Choroid plexus epithelial cell (primary cell): ENCODE results near the gene OSBPL1A.

ENCODE experiments used
- DNase-seq: peaks from one replicate; pipeline ENCODE4 v3.0.0-alpha.2; 2010; ENCODE audit warnings: low read depth
- H3K4me3 ChIP-seq: 2 replicates; pipeline ENCODE4 v1.5.1; 2011; ENCODE audit warnings: low read depth, mild to moderate bottlenecking, control low read depth, low read length, moderate library complexity
- CTCF ChIP-seq: conservative IDR thresholded peaks from 2 replicates; pipeline ENCODE4 v1.5.1; 2011; ENCODE audit warnings: low read depth, mild to moderate bottlenecking, control low read depth, inconsistent platforms, low read length, moderate library complexity

Gene OSBPL1A

GRCh38 chr18:24414349-24415003 is 16.9 kb upstream of the OSBPL1A start:
- no peak overlapping the region for H3K4me3 ChIP-seq
- no peak for TF ChIP-seq CTCF
- DNase-seq: no peak

DNA sequence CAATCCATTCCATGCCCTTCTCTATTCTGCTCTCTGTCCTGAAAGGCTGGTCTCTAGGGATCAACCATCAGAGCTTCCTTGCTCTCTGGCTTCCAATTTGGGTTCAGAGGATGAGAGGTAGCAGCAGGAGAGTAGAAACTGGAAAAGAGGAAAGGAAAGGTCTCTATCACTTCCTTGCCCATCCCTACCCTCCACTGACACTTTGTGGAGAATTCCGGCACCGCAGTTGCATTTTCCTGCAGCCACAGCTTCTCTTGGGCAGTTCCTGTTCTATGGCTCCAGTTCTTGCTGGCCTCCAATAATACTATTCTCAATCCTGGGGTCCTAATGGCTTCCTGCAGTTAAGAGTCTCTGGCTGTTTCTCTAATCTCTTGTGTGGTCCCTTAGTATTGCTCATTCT is 15.5 kb upstream of the OSBPL1A start:
- no peak overlapping the region for H3K4me3 ChIP-seq
- peak; percentile 41 for TF ChIP-seq CTCF
- no peak for DNase-seq

DNA sequence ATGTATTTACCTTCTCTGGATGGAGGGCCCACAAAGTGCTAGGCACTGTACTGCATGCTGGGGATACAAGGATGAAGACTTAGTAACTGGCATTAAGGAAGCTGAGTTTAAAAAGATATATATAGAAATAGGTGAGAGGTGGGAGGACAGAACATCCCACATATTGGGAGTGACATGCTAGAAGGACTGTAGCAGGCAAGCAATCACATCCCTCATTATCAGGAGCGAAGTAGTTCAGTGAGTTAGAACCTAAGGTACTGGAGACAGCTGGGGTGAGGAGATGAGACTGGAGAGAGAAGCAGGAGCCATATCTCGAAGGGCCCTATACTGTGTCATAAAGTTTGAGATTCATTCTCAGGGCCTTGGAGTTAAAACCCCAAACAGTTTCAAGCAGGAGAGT is 10.9 kb upstream of the OSBPL1A start:
- H3K4me3 ChIP-seq: no peak overlapping the region
- TF ChIP-seq CTCF: no peak
- DNase-seq: no peak

DNA sequence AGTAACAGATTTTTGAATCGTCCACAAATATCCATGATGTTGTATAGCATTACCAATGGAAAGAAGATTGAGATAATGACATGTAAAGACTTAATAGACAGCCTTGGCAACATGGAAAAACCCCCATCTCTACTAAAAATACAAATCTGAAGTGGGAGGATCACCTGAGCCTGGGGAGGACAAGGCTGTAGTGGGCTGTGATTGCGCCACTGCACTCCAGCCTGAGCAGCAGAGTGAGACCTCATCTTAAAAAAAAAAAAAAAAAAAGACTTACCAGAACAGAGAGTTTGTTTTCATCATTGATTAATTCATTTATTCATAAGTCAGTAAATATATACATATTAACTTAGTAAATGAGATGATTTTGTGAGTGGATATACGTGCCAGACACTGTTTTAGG is 7.0 kb upstream of the OSBPL1A start:
- no peak overlapping the region for H3K4me3 ChIP-seq
- DNase-seq: no peak
- no peak for TF ChIP-seq CTCF

- no peak overlapping the region for H3K4me3 ChIP-seq
- TF ChIP-seq CTCF: no peak
- DNase-seq: no peak
Measured at GRCh38 chr18:24403076-24403475, 5.5 kb upstream of the OSBPL1A start.

DNA sequence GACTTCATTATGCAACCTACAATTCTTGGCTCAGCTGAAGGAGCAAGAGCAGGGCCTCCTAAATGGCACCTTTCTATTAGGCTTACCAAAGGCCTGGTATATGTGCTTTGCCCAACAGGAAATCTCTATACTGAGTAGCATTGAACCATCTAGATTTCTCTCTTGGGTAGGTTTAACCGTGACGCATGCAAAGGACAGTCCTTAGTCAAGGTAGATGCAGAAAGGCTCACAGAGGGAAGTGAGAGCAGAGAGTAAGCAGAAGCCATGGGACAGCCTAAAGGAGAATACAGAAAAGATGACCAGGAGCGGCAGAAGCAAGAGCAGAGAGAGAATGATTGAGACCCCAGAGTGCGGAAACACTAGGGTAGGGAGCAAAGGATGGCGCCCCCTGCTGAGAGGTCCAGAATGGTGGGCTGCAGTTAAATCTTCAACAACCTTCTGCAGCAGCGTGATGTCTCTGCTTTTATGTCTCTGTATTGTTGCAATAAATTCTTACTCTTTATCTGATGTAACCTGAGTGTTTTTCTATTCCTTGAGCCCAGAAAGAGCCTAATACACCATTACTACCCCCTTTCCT is 4.7 kb upstream of the OSBPL1A start:
- H3K4me3 ChIP-seq: no peak overlapping the region
- no peak for DNase-seq
- peak; percentile 31 for TF ChIP-seq CTCF

GRCh38 chr18:24400587-24400986 is 3.0 kb upstream of the OSBPL1A start:
- no peak for TF ChIP-seq CTCF
- H3K4me3 ChIP-seq: no peak overlapping the region
- DNase-seq: no peak
